ENCODE results near the gene MOV10. TPM values are rescaled to one million over a fixed set of nuclear protein-coding genes. Genes with fewer than 3 reads are reported as not detected.

Gene MOV10
- total and polyA plus RNA-seq, 2 of the 8 experiments (the other 6 are each of a cell fraction or from before 2014, with no cell fraction given): 57.3 to 109 TPM

- no peak overlapping the region for H4K8ac ChIP-seq (ENCODE audit: extremely low read depth, insufficient read depth, low read length)
- no peak overlapping the region for H3K18ac ChIP-seq (ENCODE audit: extremely low read depth, low read length)
- CTCF ChIA-PET (ENCODE audit: partially characterized antibody): interaction anchor here (1.2 kb wide), 1 partner anchor 29 kb away, joined by 3 read pairs; no protein-coding TSS in a partner anchor
- no peaks in the 10 kb centered on the region for H3K9me3 ChIP-seq (ENCODE audit: insufficient read depth in 2 of 2, low read depth in 1 of 2, low read length in 1 of 2)
- H4K91ac ChIP-seq (replicated peaks; ENCODE audit: insufficient read length, low read length): no peak overlapping the region
- no peak overlapping the region for H2BK15ac ChIP-seq (ENCODE audit: low read length)
- H2AFZ ChIP-seq (ENCODE audit: low read length): no peak overlapping the region
- no peak overlapping the region for H3K14ac ChIP-seq (ENCODE audit: insufficient read length)
- no peak overlapping the region for H2BK5ac ChIP-seq (ENCODE audit: low read depth, low read length)
- peaks cover 6% of the 10 kb centered on the region for H3K79me1 ChIP-seq (ENCODE audit: low read depth, low read length)
- peaks cover 0 to 3% of the 10 kb centered on the region in 2 experiments for H4K20me1 ChIP-seq (replicated peaks in 1 of 2; ENCODE audit: control insufficient read depth in 1 of 2, insufficient read depth in 2 of 2, low read length in 2 of 2)
- no peak overlapping the region for H3K4ac ChIP-seq (replicated peaks; ENCODE audit: insufficient read length, low read depth, low read length)
- H4K5ac ChIP-seq (ENCODE audit: insufficient read length, low read depth, low read length): no peak overlapping the region
- no peaks in the 10 kb centered on the region for H3K27me3 ChIP-seq (replicated peaks in 1 of 4; ENCODE audit: control insufficient read depth in 3 of 4, extremely low read depth in 1 of 4, insufficient read depth in 3 of 4, low read length in 3 of 4)
- H2AK5ac ChIP-seq (ENCODE audit: low read depth, low read length): no peak overlapping the region
- peaks cover 8 to 67% of the 10 kb centered on the region in 2 experiments; a peak in 3 of 4 replicates for H3K79me2 ChIP-seq (ENCODE audit: control insufficient read depth in 1 of 2, insufficient read depth in 2 of 2, low read length in 2 of 2)
- no peak overlapping the region for H3K56ac ChIP-seq (replicated peaks; ENCODE audit: insufficient read length, low read depth, low read length)
- no peak overlapping the region for H3K9ac ChIP-seq (replicated peaks in 1 of 4; ENCODE audit: extremely low read depth in 1 of 4, low read depth in 3 of 4, low read length in 3 of 4)
- WGBS, 2 experiments (ENCODE audit: extremely low coverage in 1 of 2, insufficient coverage in 1 of 2, insufficient read length in 1 of 2, insufficient replicate concordance in 2 of 2, low coverage in 1 of 2, low lambda C conversion rate in 2 of 2, missing lambda C conversion rate in 1 of 2): 95% methylated on average over 2 of the region's 2 CpGs; no CpG with 5 or more reads in 1 of the 2 experiments
- H2BK120ac ChIP-seq (replicated peaks; ENCODE audit: low read depth, low read length): no peak overlapping the region
- H3K23ac ChIP-seq (ENCODE audit: insufficient read length): no peak overlapping the region
- no peak overlapping the region for H3K4me3 ChIP-seq (ENCODE audit: extremely low read depth in 1 of 4, insufficient read depth in 2 of 4, low read depth in 3 of 4, low read length in 4 of 4)
- no peak overlapping the region for H2BK12ac ChIP-seq (ENCODE audit: low read depth, low read length)
- DNase-seq (ENCODE audit: low read depth in 1 of 2, low spot score in 2 of 2): no peak
- no peak overlapping the region for H2BK20ac ChIP-seq (ENCODE audit: low read length)
- FAIRE-seq: no peak
- H3K4me1 ChIP-seq (replicated peaks in 1 of 4; ENCODE audit: control insufficient read depth in 3 of 4, insufficient read depth in 4 of 4, low read length in 3 of 4): no peaks in the 10 kb centered on the region
- H3K27ac ChIP-seq (ENCODE audit: low read depth, low read length): no peak overlapping the region
- TF ChIP-seq TAF1 (IDR thresholded peaks at IDR 0.05; ENCODE audit: low read depth, low read length) (no peak), ZNF274 (IDR thresholded peaks at IDR 0.05; ENCODE audit: borderline replicate concordance, extremely low read depth, low read length) (no peak), SIX5 (IDR thresholded peaks at IDR 0.05; ENCODE audit: low read depth, low read length) (no peak)
- no peaks in the 10 kb centered on the region for H3K23me2 ChIP-seq (ENCODE audit: low read depth, low read length)
- peaks cover 0 to 14% (median 2%) of the 10 kb centered on the region in 4 experiments; a peak in 4 of 8 replicates for H3K36me3 ChIP-seq (ENCODE audit: control insufficient read depth in 2 of 4, insufficient read depth in 4 of 4, low read length in 3 of 4)
- POLR2A ChIA-PET (ENCODE audit: partially characterized antibody): interaction anchor here (1.0 to 1.1 kb wide), 2 partner anchors 9 to 32 kb away, joined by 3 to 8 read pairs; partner anchors contain the start of gene MOV10
- no peak overlapping the region for H3K4me2 ChIP-seq (ENCODE audit: insufficient read depth in 1 of 2, low read depth in 2 of 2, low read length in 2 of 2)
These were observed 31.4 kb upstream of the MOV10 start for GRCh38 chr1:112643080-112643479.
